ENCODE measurements around the gene MYRFL. TPM values are rescaled to one million over a fixed set of nuclear protein-coding genes. Genes with fewer than 3 reads are reported as not detected.
"Not testable (repeated sequence)": the region's sequence is repeated elsewhere in the genome, so short reads cannot be mapped to it uniquely, and the experiment has no call there.

MYRFL gene
- total RNA-seq, 4 donors from 2014 or later = 0.48 to 0.68 TPM; not detected in 2

DNA sequence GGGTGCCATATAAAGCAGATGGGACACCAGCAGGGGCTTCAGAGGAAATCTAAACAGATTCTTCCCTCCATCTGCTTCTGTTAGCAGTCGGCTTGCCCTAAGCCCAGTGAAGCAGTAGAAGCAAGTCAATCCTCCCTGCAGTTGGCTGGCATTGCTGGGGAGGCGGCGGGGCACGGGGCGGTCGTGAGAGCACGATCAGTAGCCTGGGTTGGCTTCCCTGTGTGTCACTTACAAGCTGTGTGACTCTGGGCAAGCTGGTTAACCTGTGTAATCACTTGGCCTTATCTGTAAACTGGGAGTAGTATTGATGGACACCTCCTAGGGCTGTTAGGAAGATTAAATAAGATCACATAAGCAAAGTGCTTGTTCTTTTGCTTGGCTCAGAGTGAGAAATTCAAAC lies 19.4 kb downstream of the MYRFL start:
- Histone ChIP-seq H3K4me1 (no peaks in the 10 kb centered on the region), H3K36me3 (no peaks in the 10 kb centered on the region), H3K27me3 (no peaks in the 10 kb centered on the region), H3K4me3 (no peak overlapping the region), H3K9me3 (no peaks in the 10 kb centered on the region), H3K27ac (no peak overlapping the region)
- intact Hi-C loops (cut with DNase I; ENCODE audit: low total_unique reads) (no loop called here), in situ Hi-C loops (cut with MboI; ENCODE audit: low pct_ligation_motif_present in 1 of 4, low pct_unique_long_range_greater_than_20kb in 1 of 4, low sequenced_read_pairs in 3 of 4) (no loop called here)
- no peak for TF ChIP-seq POLR2A (IDR thresholded peaks at IDR 0.05)
- no peak for TF ChIP-seq POLR2AphosphoS5 (IDR thresholded peaks at IDR 0.05)
- no peak for TF ChIP-seq CTCF (IDR thresholded peaks at IDR 0.05)
- TF ChIP-seq EP300 (IDR thresholded peaks at IDR 0.05; ENCODE audit: low read depth) = no peak
- 94% methylated on average over 7 of the region's 7 CpGs; no CpG with 5 or more reads in 1 of the 2 donors for WGBS, 2 donors (ENCODE audit: low coverage in 1 of 2)
- DNase-seq = no peak

GRCh38 chr12:69844836-69845235 lies 19.8 kb downstream of the MYRFL start:
- in situ Hi-C loops (cut with MboI; ENCODE audit: low pct_ligation_motif_present in 1 of 4, low pct_unique_long_range_greater_than_20kb in 1 of 4, low sequenced_read_pairs in 3 of 4) (no loop called here), intact Hi-C loops (cut with DNase I; ENCODE audit: low total_unique reads) (no loop called here)
- DNase-seq = no peak
- 86 to 91% methylated on average over 4 of the region's 4 CpGs for WGBS, 2 donors (ENCODE audit: low coverage in 1 of 2)
- no peaks in the 10 kb centered on the region for H3K36me3 ChIP-seq
- no peaks in the 10 kb centered on the region for H3K4me1 ChIP-seq
- H3K4me3 ChIP-seq = no peak overlapping the region
- TF ChIP-seq CTCF (IDR thresholded peaks at IDR 0.05) (no peak), POLR2A (IDR thresholded peaks at IDR 0.05) (no peak), EP300 (IDR thresholded peaks at IDR 0.05; ENCODE audit: low read depth) (no peak), POLR2AphosphoS5 (IDR thresholded peaks at IDR 0.05) (no peak)
- no peaks in the 10 kb centered on the region for H3K27me3 ChIP-seq
- H3K9me3 ChIP-seq = no peaks in the 10 kb centered on the region
- no peak overlapping the region for H3K27ac ChIP-seq

DNA sequence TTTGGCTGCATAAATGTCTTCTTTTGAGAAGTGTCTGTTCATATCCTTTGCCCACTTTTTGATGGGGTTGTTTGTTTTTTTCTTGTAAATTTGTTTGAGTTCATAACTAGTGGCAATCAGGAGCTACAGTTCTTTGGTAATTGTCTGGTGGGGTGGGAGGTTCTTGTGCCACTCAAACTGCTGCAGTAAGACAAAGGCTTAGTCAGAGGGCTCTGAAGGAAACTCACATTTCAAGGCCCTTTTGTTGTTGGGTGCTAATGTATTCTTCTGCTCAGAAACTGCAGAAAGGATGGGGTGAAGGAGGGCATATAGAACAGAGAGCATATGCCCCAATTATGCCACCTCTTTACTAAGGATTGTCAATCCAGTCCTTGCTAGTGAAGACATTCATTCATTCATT lies 21.9 kb downstream of the MYRFL start:
- Histone ChIP-seq H3K36me3 (no peaks in the 10 kb centered on the region), H3K27me3 (no peaks in the 10 kb centered on the region), H3K4me3 (no peak overlapping the region), H3K9me3 (no peaks in the 10 kb centered on the region), H3K4me1 (no peaks in the 10 kb centered on the region), H3K27ac (no peak overlapping the region)
- intact Hi-C loops (cut with DNase I; ENCODE audit: low total_unique reads) (no loop called here), in situ Hi-C loops (cut with MboI; ENCODE audit: low pct_ligation_motif_present in 1 of 4, low pct_unique_long_range_greater_than_20kb in 1 of 4, low sequenced_read_pairs in 3 of 4) (no loop called here)
- no peak for DNase-seq
- no peak for TF ChIP-seq CTCF (IDR thresholded peaks at IDR 0.05)
- TF ChIP-seq EP300 (IDR thresholded peaks at IDR 0.05; ENCODE audit: low read depth) = no peak
- no peak for TF ChIP-seq POLR2AphosphoS5 (IDR thresholded peaks at IDR 0.05)
- TF ChIP-seq POLR2A (IDR thresholded peaks at IDR 0.05) = no peak

GRCh38 chr12:69851976-69852375 lies 26.9 kb downstream of the MYRFL start:
- TF ChIP-seq POLR2A (IDR thresholded peaks at IDR 0.05) (no peak), POLR2AphosphoS5 (IDR thresholded peaks at IDR 0.05) (no peak), EP300 (IDR thresholded peaks at IDR 0.05; ENCODE audit: low read depth) (no peak), CTCF (IDR thresholded peaks at IDR 0.05) (no peak)
- Histone ChIP-seq H3K4me1 (no peaks in the 10 kb centered on the region), H3K9me3 (no peaks in the 10 kb centered on the region), H3K4me3 (no peak overlapping the region), H3K36me3 (no peaks in the 10 kb centered on the region), H3K27me3 (no peaks in the 10 kb centered on the region), H3K27ac (no peak overlapping the region)
- WGBS, 2 donors (ENCODE audit: low coverage in 1 of 2) = 85 to 89% methylated on average over 2 of the region's 2 CpGs
- intact Hi-C loops (cut with DNase I; ENCODE audit: low total_unique reads) = no loop called here
- DNase-seq = no peak
- in situ Hi-C loops (cut with MboI; ENCODE audit: low pct_ligation_motif_present in 1 of 4, low pct_unique_long_range_greater_than_20kb in 1 of 4, low sequenced_read_pairs in 3 of 4) = no loop called here

DNA sequence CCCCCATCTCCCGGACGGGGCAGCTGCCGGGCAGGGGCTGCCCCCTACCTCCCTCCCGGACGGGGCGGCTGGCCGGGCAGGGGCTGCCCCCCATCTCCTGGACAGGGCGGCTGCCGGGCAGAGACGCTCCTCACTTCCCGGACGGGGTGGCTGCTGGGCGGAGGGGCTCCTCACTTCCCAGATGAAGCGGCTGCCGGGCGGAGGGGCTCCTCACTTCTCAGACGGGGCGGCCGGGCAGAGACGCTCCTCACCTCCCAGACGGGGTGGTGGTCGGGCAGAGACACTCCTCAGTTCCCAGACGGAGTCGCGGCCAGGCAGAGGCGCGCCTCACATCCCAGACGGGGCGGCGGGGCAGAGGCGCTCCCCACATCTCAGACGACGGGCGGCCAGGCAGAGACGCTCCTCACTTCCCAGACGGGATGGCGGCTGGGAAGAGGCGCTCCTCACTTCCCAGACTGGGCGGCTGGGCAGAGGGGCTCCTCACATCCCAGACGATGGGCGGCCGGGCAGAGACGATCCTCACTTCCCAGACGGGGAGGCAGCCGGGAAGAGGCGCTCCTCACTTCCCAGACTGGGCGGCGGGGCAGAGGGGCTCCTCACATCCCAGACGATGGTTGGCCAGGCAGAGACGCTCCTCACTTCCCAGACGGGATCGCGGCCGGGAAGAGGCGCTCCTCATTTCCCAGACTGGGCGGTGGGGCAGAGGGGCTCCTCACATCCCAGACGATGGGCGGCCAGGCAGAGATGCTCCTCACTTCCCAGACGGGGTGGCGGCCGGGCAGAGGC lies 28.3 kb downstream of the MYRFL start:
- DNase-seq; H3K36me3 ChIP-seq; H3K4me1 ChIP-seq; H3K9me3 ChIP-seq; H3K4me3 ChIP-seq; in situ Hi-C loops (cut with MboI; ENCODE audit: low pct_ligation_motif_present in 1 of 4, low pct_unique_long_range_greater_than_20kb in 1 of 4, low sequenced_read_pairs in 3 of 4); intact Hi-C loops (cut with DNase I; ENCODE audit: low total_unique reads); H3K27ac ChIP-seq; H3K27me3 ChIP-seq: not testable (repeated sequence)
- WGBS, 2 donors (ENCODE audit: low coverage in 1 of 2) = 92 to 95% methylated on average over 4 to 55 of the region's 61 CpGs
